ENCODE measurements around the gene ATP6V1G3. TPM values are rescaled to one million over a fixed set of nuclear protein-coding genes. Genes with fewer than 3 reads are reported as not detected.

The ATP6V1G3 gene
- total and polyA plus RNA-seq, 2 of the 4 experiments (the other 2 are of a cell fraction), result not detected

DNA sequence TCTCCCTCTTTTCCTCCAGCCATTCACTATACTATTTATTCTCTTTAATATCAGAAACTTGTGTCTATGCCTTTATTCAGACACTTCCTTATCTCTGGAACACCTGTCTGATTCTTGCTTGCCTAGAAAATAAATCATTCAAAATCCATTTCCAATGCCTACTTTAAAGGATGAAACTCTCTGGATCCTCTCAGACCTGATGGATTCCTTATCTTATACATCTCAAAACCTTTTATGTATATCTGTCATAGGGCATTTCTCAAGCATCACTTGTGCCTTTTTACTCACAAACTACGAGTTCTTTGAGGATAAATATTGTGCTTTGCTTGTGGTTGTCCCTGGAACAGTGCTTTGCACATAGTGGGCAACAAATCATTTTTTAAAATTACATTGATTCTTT, 3.8 kb upstream of the ATP6V1G3 start:
- Histone ChIP-seq H3K27ac (ENCODE audit: insufficient read depth, low read length) (no peak overlapping the region), H3K36me3 (ENCODE audit: control insufficient read depth, insufficient read depth, low read length) (no peaks in the 10 kb centered on the region), H2AK9ac (replicated peaks; ENCODE audit: low read depth, low read length, poor library complexity) (no peak overlapping the region), H3K4me1 (ENCODE audit: control insufficient read depth, insufficient read depth, low read length) (no peaks in the 10 kb centered on the region), H3K23ac (ENCODE audit: low read depth, low read length) (no peak overlapping the region), H3K18ac (ENCODE audit: low read depth, low read length) (no peak overlapping the region), H3K79me1 (ENCODE audit: low read depth in 1 of 2, low read length in 2 of 2) (no peaks in the 10 kb centered on the region), H2BK5ac (ENCODE audit: low read depth, low read length, poor library complexity, severe bottlenecking) (no peak overlapping the region), H3K9ac (ENCODE audit: low read depth, low read length) (no peak overlapping the region), H2BK120ac (ENCODE audit: low read depth, low read length) (no peak overlapping the region), H3K14ac (replicated peaks; ENCODE audit: low read depth, low read length) (no peak overlapping the region), H2AFZ (replicated peaks; ENCODE audit: low read length, poor library complexity) (no peak overlapping the region), H3K9me3 (ENCODE audit: control insufficient read depth, insufficient read depth, low read length) (0 out of 2 replicates have a peak, but pooled peaks cover 3% of the 10 kb centered on the region), H4K91ac (ENCODE audit: insufficient read depth, low read depth, low read length) (no peak overlapping the region), H4K5ac (ENCODE audit: low read depth, low read length) (no peak overlapping the region), H2AK5ac (ENCODE audit: low read depth, low read length) (no peak overlapping the region), H4K8ac (ENCODE audit: low read depth in 2 of 2, low read length in 2 of 2) (no peak overlapping the region), H3K9me1 (ENCODE audit: insufficient read depth, low read length) (no peaks in the 10 kb centered on the region), H3K4me3 (ENCODE audit: insufficient read depth, low read depth, low read length) (no peak overlapping the region), H3K56ac (ENCODE audit: extremely low read depth, insufficient read depth, low read length) (no peak overlapping the region), H4K20me1 (ENCODE audit: insufficient read depth, low read length) (no peaks in the 10 kb centered on the region), H3K4ac (ENCODE audit: low read depth, low read length) (no peak overlapping the region), H2BK15ac (ENCODE audit: low read depth, low read length) (no peak overlapping the region), H3K27me3 (ENCODE audit: control insufficient read depth, insufficient read depth, low read length) (no peaks in the 10 kb centered on the region), H3K4me2 (ENCODE audit: low read depth, low read length) (no peak overlapping the region), H2BK20ac (ENCODE audit: low read depth, low read length) (no peak overlapping the region)
- DNase-seq (no peak), ATAC-seq (ENCODE audit: low read depth) (no peak)
- TF ChIP-seq BHLHE40 (IDR thresholded peaks at IDR 0.05; ENCODE audit: low read depth, low read length) (no peak), CEBPB (IDR thresholded peaks at IDR 0.05; ENCODE audit: low read depth, low read length) (no peak), MAZ (IDR thresholded peaks at IDR 0.05; ENCODE audit: borderline replicate concordance, low read depth, low read length) (no peak), RCOR1 (IDR thresholded peaks at IDR 0.05; ENCODE audit: insufficient replicate concordance, low read length) (no peak)
- CTCF ChIA-PET, result no interaction called here
- intact Hi-C loops (cut with micrococcal nuclease) (no loop called here), in situ Hi-C loops (cut with MboI; ENCODE audit: low sequenced_read_pairs) (no loop called here), dilution Hi-C loops (cut with HindIII; ENCODE audit: low sequenced_read_pairs, unreplicated experiment) (no loop called here)
- no TSS peak for BruUV-seq (replicated peaks)
- no CpG with 5 or more reads among the region's 1 CpG for WGBS, 2 experiments (ENCODE audit: extremely low coverage in 2 of 2, insufficient read length in 1 of 2)
- POLR2A ChIA-PET (ENCODE audit: unreplicated experiment), result no interaction called here

Measured in IMR-90 (cell line).